Mesendoderm (in vitro differentiated cells): Measurements from ENCODE around the gene TAF10.

Experiments
- DNase-seq: peaks from one replicate; pipeline ENCODE4 v3.0.0; 2013
- H2AK5ac ChIP-seq: 2 replicates; pipeline ENCODE4 v1.6.1; 2013; ENCODE audit warnings: low read length, inconsistent platforms
- H2BK120ac ChIP-seq: 2 replicates; pipeline ENCODE4 v1.6.1; 2013; ENCODE audit warnings: low read depth, mild to moderate bottlenecking, low read length, moderate library complexity, mixed read lengths
- H2BK15ac ChIP-seq: replicated peaks from 2 replicates; pipeline ENCODE4 v1.6.1; 2013; ENCODE audit warnings: low read depth, mild to moderate bottlenecking, moderate library complexity
- H2BK5ac ChIP-seq: 2 replicates; pipeline ENCODE4 v1.6.1; 2013; ENCODE audit warnings: low read length, inconsistent platforms
- H3K18ac ChIP-seq: 2 replicates; pipeline ENCODE4 v1.6.1; 2013; ENCODE audit warnings: mild to moderate bottlenecking, low read length, mixed read lengths
- H3K23ac ChIP-seq: one replicate; pipeline ENCODE4 v1.6.1; 2013; ENCODE audit warnings: low read length
- H3K27ac ChIP-seq: 2 replicates; pipeline ENCODE4 v1.5.1; 2013; ENCODE audit warnings: low read depth, mild to moderate bottlenecking, inconsistent platforms, low read length, moderate library complexity
- H3K27me3 ChIP-seq: 2 replicates; pipeline ENCODE4 v1.6.1; 2013; ENCODE audit warnings: low read length, control low read depth, mild to moderate bottlenecking, inconsistent platforms; ENCODE audit not compliant: insufficient read depth, poor library complexity
- H3K36me3 ChIP-seq: 2 replicates; pipeline ENCODE4 v1.6.1; 2013; ENCODE audit warnings: low read length, inconsistent platforms; ENCODE audit not compliant: control insufficient read depth, insufficient read depth
- H3K4ac ChIP-seq: one replicate; pipeline ENCODE4 v1.6.1; 2013; ENCODE audit warnings: low read depth, mild to moderate bottlenecking, low read length, moderate library complexity
- H3K4me1 ChIP-seq: 2 replicates; pipeline ENCODE4 v1.6.1; 2013; ENCODE audit warnings: low read depth, low read length, inconsistent platforms; ENCODE audit not compliant: control insufficient read depth
- H3K4me2 ChIP-seq: 2 replicates; pipeline ENCODE4 v1.6.1; 2013; ENCODE audit warnings: low read length
- H3K4me3 ChIP-seq: 2 replicates; pipeline ENCODE4 v1.5.1; 2013; ENCODE audit warnings: mild to moderate bottlenecking, low read length
- H3K56ac ChIP-seq: one replicate; pipeline ENCODE4 v1.6.1; 2013; ENCODE audit warnings: low read length
- H3K79me1 ChIP-seq: 2 replicates; pipeline ENCODE4 v1.6.1; 2013; ENCODE audit warnings: low read length, inconsistent platforms
- H3K79me2 ChIP-seq: 2 replicates; pipeline ENCODE4 v1.6.1; 2013; ENCODE audit warnings: mild to moderate bottlenecking, low read length; ENCODE audit not compliant: control insufficient read depth, insufficient read depth
- H3K9ac ChIP-seq: 2 replicates; pipeline ENCODE4 v1.6.1; 2013; ENCODE audit warnings: low read length, inconsistent platforms
- H4K5ac ChIP-seq: one replicate; pipeline ENCODE4 v1.6.1; 2013; ENCODE audit warnings: low read length
- H4K8ac ChIP-seq: one replicate; pipeline ENCODE4 v1.6.1; 2013; ENCODE audit warnings: low read depth, mild to moderate bottlenecking, control low read depth, low read length, moderate library complexity
- WGBS: extraction: QIAGEN DNeasy Blood & Tissue Kit; methylation state at CpG from one replicate; pipeline ENCODE4 v1.1.7; 2013; ENCODE audit warnings: low lambda C conversion rate, missing lambda C conversion rate; ENCODE audit not compliant: insufficient coverage; ENCODE audit errors: extremely low coverage; 5-methylcytosine and 5-hydroxymethylcytosine counted together

Gene TAF10

DNA sequence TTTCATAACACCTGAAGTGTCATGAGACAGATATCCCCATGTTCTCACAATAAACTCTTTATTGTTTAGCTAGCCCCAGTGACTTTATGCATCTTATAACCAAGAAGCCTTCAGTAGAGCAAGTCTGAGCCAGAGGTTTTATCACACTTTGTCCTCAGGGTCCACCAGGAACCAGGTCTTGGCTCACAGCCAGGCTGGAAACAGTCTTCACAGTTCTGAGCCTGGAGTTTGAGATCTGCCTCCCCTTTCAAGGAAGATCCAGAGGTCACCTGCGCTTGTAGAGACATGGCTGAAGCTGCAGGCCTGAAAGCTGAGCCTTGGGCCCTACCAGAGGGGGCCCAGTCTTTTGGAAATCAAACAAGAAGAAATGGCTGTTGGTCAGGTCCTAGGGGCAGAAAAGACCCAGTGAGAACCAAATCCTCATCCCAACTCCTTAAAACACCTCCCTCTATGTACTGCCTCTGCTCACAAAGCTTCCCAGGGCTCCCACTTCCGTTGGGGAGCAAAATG lies 12.1 kb downstream of the TAF10 start:
- H3K4ac ChIP-seq, result no peak overlapping the region
- H2BK120ac ChIP-seq, result no peak overlapping the region
- H2AK5ac ChIP-seq, result no peak overlapping the region
- no peaks in the 10 kb centered on the region for H3K27me3 ChIP-seq
- H2BK15ac ChIP-seq, result no peak overlapping the region
- H3K79me2 ChIP-seq, result peaks cover 30% of the 10 kb centered on the region
- H3K23ac ChIP-seq, result no peak overlapping the region
- no peak for DNase-seq
- H3K4me1 ChIP-seq, result peaks cover 3% of the 10 kb centered on the region
- peaks cover 5% of the 10 kb centered on the region for H3K36me3 ChIP-seq
- no peak overlapping the region for H3K56ac ChIP-seq
- H3K4me3 ChIP-seq, result no peak overlapping the region
- H3K4me2 ChIP-seq, result no peak overlapping the region
- H4K8ac ChIP-seq, result no peak overlapping the region
- H3K18ac ChIP-seq, result no peak overlapping the region
- no peak overlapping the region for H3K27ac ChIP-seq
- no peak overlapping the region for H3K9ac ChIP-seq
- no peak overlapping the region for H2BK5ac ChIP-seq
- no peak overlapping the region for H4K5ac ChIP-seq
- H3K79me1 ChIP-seq, result peaks cover 18% of the 10 kb centered on the region
- no CpG with 5 or more reads among the region's 2 CpGs for WGBS

- peaks cover 16% of the 10 kb centered on the region for H3K79me1 ChIP-seq
Observed at GRCh38 chr11:6599449-6599848, 12.6 kb downstream of the TAF10 start.

DNA sequence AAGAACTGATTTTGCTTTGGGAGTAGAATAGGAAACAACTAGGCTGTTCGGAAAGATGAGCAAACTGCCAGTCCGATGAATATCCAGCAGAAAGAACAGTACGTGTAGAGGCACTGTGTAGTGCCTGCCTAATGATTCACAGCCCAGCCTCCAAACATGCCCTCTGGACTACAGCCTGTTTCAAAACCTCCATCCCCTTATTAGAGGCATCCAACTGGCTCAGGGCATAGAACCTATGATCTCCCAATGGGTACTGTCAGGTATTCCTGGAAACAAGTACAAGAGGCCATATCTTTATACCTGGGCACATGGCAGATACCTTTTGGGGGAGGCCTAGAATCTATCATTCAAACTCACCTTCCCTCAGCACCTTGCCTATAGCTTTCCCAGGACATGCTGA lies 13.5 kb downstream of the TAF10 start:
- H3K9ac ChIP-seq, result no peak overlapping the region
- peaks cover 19% of the 10 kb centered on the region for H3K79me2 ChIP-seq
- no peak overlapping the region for H3K4me3 ChIP-seq
- H3K36me3 ChIP-seq, result peaks cover 5% of the 10 kb centered on the region
- no peak overlapping the region for H2AK5ac ChIP-seq
- no peak overlapping the region for H3K4me2 ChIP-seq
- H2BK120ac ChIP-seq, result no peak overlapping the region
- H2BK5ac ChIP-seq, result no peak overlapping the region
- H3K23ac ChIP-seq, result no peak overlapping the region
- H2BK15ac ChIP-seq, result no peak overlapping the region
- no peaks in the 10 kb centered on the region for H3K27me3 ChIP-seq
- no peak overlapping the region for H3K18ac ChIP-seq
- DNase-seq, result no peak
- H4K5ac ChIP-seq, result no peak overlapping the region
- H3K4me1 ChIP-seq, result no peaks in the 10 kb centered on the region
- H3K79me1 ChIP-seq, result peaks cover 14% of the 10 kb centered on the region
- H3K56ac ChIP-seq, result no peak overlapping the region
- WGBS, result no CpG with 5 or more reads among the region's 3 CpGs
- H3K4ac ChIP-seq, result no peak overlapping the region
- H3K27ac ChIP-seq, result no peak overlapping the region
- H4K8ac ChIP-seq, result no peak overlapping the region

More at GRCh38 chr11:6599449-6599848, 12.6 kb downstream of the TAF10 start:
- Histone ChIP-seq H2AK5ac (no peak overlapping the region), H3K4me3 (no peak overlapping the region), H3K36me3 (peaks cover 5% of the 10 kb centered on the region), H3K18ac (no peak overlapping the region), H3K79me2 (peaks cover 25% of the 10 kb centered on the region), H3K56ac (no peak overlapping the region), H3K4ac (no peak overlapping the region), H3K23ac (no peak overlapping the region), H3K4me2 (no peak overlapping the region), H3K27ac (no peak overlapping the region), H4K8ac (no peak overlapping the region), H4K5ac (no peak overlapping the region), H3K9ac (no peak overlapping the region), H3K27me3 (no peaks in the 10 kb centered on the region), H2BK5ac (no peak overlapping the region), H2BK15ac (no peak overlapping the region), H3K4me1 (no peaks in the 10 kb centered on the region), H2BK120ac (no peak overlapping the region)
- no CpG with 5 or more reads among the region's 1 CpG for WGBS
- DNase-seq, result no peak

DNA sequence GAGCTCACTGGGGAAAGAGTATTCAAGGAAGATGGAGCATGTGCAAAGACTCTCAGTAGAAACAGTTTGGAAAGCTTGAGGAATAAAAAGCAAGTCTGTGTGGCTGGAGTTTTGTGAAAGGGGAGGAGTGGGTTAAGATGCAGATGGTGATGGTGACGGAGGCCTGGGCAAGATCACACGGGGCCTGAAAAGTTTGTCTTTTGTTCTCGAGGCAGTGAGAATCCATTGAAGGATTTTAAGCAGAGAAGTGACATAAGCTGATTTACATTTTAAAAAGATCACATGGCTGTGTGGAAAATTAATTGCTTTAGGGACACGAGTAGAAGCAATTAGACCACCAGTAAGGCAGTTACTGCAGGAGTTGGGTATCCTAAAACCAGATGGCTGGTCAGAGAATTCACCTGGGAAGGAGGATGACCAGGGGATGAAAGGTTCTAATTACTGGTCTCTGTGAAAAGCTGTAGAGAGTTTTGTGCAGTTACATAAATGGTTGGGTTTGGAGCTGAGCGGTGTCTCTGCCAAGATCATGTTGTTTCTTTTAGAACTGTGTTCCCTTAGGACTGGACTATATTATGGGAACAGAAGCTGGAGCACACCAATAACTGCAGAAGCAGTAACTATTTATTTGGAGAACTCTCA lies 15.7 kb downstream of the TAF10 start:
- H3K27ac ChIP-seq, result no peak overlapping the region
- H3K18ac ChIP-seq, result no peak overlapping the region
- no peaks in the 10 kb centered on the region for H3K4me1 ChIP-seq
- WGBS, result no CpG with 5 or more reads among the region's 5 CpGs
- no peaks in the 10 kb centered on the region for H3K27me3 ChIP-seq
- no peak overlapping the region for H2BK5ac ChIP-seq
- no peak overlapping the region for H3K9ac ChIP-seq
- H4K8ac ChIP-seq, result no peak overlapping the region
- H4K5ac ChIP-seq, result no peak overlapping the region
- no peak overlapping the region for H2BK15ac ChIP-seq
- no peak overlapping the region for H3K4me3 ChIP-seq
- DNase-seq, result no peak
- H3K4me2 ChIP-seq, result no peak overlapping the region
- H3K79me1 ChIP-seq, result peaks cover 5% of the 10 kb centered on the region
- no peak overlapping the region for H2AK5ac ChIP-seq
- no peak overlapping the region for H3K56ac ChIP-seq
- no peak overlapping the region for H3K4ac ChIP-seq
- H3K36me3 ChIP-seq, result peaks cover 5% of the 10 kb centered on the region
- no peak overlapping the region for H3K23ac ChIP-seq
- H2BK120ac ChIP-seq, result no peak overlapping the region
- peaks cover under 1% of the 10 kb centered on the region for H3K79me2 ChIP-seq

- Histone ChIP-seq H4K8ac (no peak overlapping the region), H3K23ac (no peak overlapping the region), H4K5ac (no peak overlapping the region), H2BK5ac (no peak overlapping the region), H3K4ac (no peak overlapping the region), H3K4me3 (no peak overlapping the region), H3K27ac (no peak overlapping the region), H2AK5ac (no peak overlapping the region), H3K79me2 (no peaks in the 10 kb centered on the region), H3K27me3 (no peaks in the 10 kb centered on the region), H3K18ac (no peak overlapping the region), H3K36me3 (peaks cover 2% of the 10 kb centered on the region), H3K56ac (no peak overlapping the region), H3K9ac (no peak overlapping the region), H2BK15ac (no peak overlapping the region), H3K4me2 (no peak overlapping the region), H2BK120ac (no peak overlapping the region), H3K4me1 (no peaks in the 10 kb centered on the region), H3K79me1 (no peaks in the 10 kb centered on the region)
- WGBS, result no CpG with 5 or more reads among the region's 3 CpGs
- DNase-seq, result no peak
Observed at GRCh38 chr11:6594142-6594768, 17.8 kb downstream of the TAF10 start.
